IMR-90 (cell line): ENCODE results near the gene GALNT6. TPM values are rescaled to one million over a fixed set of nuclear protein-coding genes. Genes with fewer than 3 reads are reported as not detected.

Experiments
- ATAC-seq: fragments of 200-7000 bp; cut with Tn5 transposase; 2 replicates; pipeline ENCODE4 v1.9.1; 2020; ENCODE audit warnings: low read depth, mild to moderate bottlenecking, moderate library complexity
- BruUV-seq: library from RNA; stranded (reverse); fragments of 400-500 nt; replicated peaks from 2 replicates; lab custom pipeline; 2021; lab: Mats Ljungman, UMichigan
- CTCF ChIA-PET: fragments of 300-600 bp; formaldehyde crosslinking; extraction: SDS; loops from one replicate; lab custom pipeline; 2021; ENCODE audit warnings: antibody characterized with exemption; lab: Yijun Ruan, JAX
- POLR2A ChIA-PET: fragments of 300-600 bp; sonication (Branson Sonifier 250); formaldehyde crosslinking; loops from one replicate; lab custom pipeline; 2022; ENCODE audit warnings: antibody characterized with exemption; ENCODE audit not compliant: unreplicated experiment; lab: Charles Lee
- DNase-seq: peaks from one replicate; pipeline ENCODE4 v3.0.0; 2013
- H2AFZ ChIP-seq: replicated peaks from 2 replicates; pipeline ENCODE3; 2013; ENCODE audit warnings: low read length, mild to moderate bottlenecking; ENCODE audit not compliant: poor library complexity
- H2AK5ac ChIP-seq: 2 replicates; pipeline ENCODE4 v1.6.1; 2013; ENCODE audit warnings: low read depth, low read length, inconsistent platforms
- H2AK9ac ChIP-seq: replicated peaks from 2 replicates; pipeline ENCODE3; 2013; ENCODE audit warnings: mild to moderate bottlenecking, low read depth, low read length, moderate library complexity; ENCODE audit not compliant: poor library complexity
- H2BK120ac ChIP-seq: 2 replicates; pipeline ENCODE4 v1.6.1; 2013; ENCODE audit warnings: low read depth, low read length, inconsistent platforms
- H2BK15ac ChIP-seq: 3 replicates; pipeline ENCODE4 v1.6.1; 2013; ENCODE audit warnings: low read depth, low read length, inconsistent platforms
- H2BK20ac ChIP-seq: 2 replicates; pipeline ENCODE4 v1.6.1; 2013; ENCODE audit warnings: low read depth, mild to moderate bottlenecking, inconsistent platforms, low read length, moderate library complexity
- H2BK5ac ChIP-seq: 2 replicates; pipeline ENCODE4 v1.6.1; 2013; ENCODE audit warnings: mild to moderate bottlenecking, low read depth, low read length, inconsistent platforms; ENCODE audit not compliant: poor library complexity, severe bottlenecking
- H3K14ac ChIP-seq: replicated peaks from 2 replicates; pipeline ENCODE4 v1.6.1; 2013; ENCODE audit warnings: low read depth, low read length, inconsistent platforms
- H3K18ac ChIP-seq: 2 replicates; pipeline ENCODE4 v1.6.1; 2013; ENCODE audit warnings: low read depth, low read length, control low read depth
- H3K23ac ChIP-seq: 2 replicates; pipeline ENCODE4 v1.6.1; 2013; ENCODE audit warnings: low read depth, low read length, inconsistent platforms
- H3K27ac ChIP-seq: 2 replicates; pipeline ENCODE4 v1.5.1; 2013; ENCODE audit warnings: mild to moderate bottlenecking, control low read depth, low read length; ENCODE audit not compliant: insufficient read depth
- H3K27me3 ChIP-seq: 2 replicates; pipeline ENCODE4 v1.6.1; 2013; ENCODE audit warnings: low read length; ENCODE audit not compliant: control insufficient read depth, insufficient read depth
- H3K36me3 ChIP-seq: 2 replicates; pipeline ENCODE4 v1.6.1; 2013; ENCODE audit warnings: low read length, mixed read lengths; ENCODE audit not compliant: control insufficient read depth, insufficient read depth
- H3K4ac ChIP-seq: 2 replicates; pipeline ENCODE4 v1.6.1; 2013; ENCODE audit warnings: low read depth, low read length, inconsistent platforms
- H3K4me1 ChIP-seq: 2 replicates; pipeline ENCODE4 v1.6.1; 2013; ENCODE audit warnings: low read length, mixed read lengths; ENCODE audit not compliant: control insufficient read depth, insufficient read depth
- H3K4me2 ChIP-seq: 2 replicates; pipeline ENCODE4 v1.6.1; 2013; ENCODE audit warnings: low read depth, mild to moderate bottlenecking, control low read depth, low read length, moderate library complexity
- H3K4me3 ChIP-seq: 2 replicates; pipeline ENCODE4 v1.5.1; 2013; ENCODE audit warnings: low read depth, mild to moderate bottlenecking, control low read depth, low read length, moderate library complexity; ENCODE audit not compliant: insufficient read depth
- H3K56ac ChIP-seq: 2 replicates; pipeline ENCODE4 v1.6.1; 2013; ENCODE audit warnings: low read length, inconsistent platforms; ENCODE audit not compliant: insufficient read depth; ENCODE audit errors: extremely low read depth
- H3K79me1 ChIP-seq, 2 experiments: 2 replicates each; pipeline ENCODE4 v1.6.1; 2013; ENCODE audit warnings: low read length in 2 of 2, inconsistent platforms in 1 of 2, low read depth in 1 of 2
- H3K9ac ChIP-seq: 2 replicates; pipeline ENCODE4 v1.6.1; 2013; ENCODE audit warnings: low read depth, low read length, control low read depth
- H3K9me1 ChIP-seq: 2 replicates; pipeline ENCODE4 v1.6.1; 2013; ENCODE audit warnings: low read length, inconsistent platforms; ENCODE audit not compliant: insufficient read depth
- H3K9me3 ChIP-seq: 2 replicates; pipeline ENCODE4 v1.6.1; 2013; ENCODE audit warnings: low read length; ENCODE audit not compliant: control insufficient read depth, insufficient read depth
- H4K20me1 ChIP-seq: 2 replicates; pipeline ENCODE4 v1.6.1; 2013; ENCODE audit warnings: low read length, inconsistent platforms; ENCODE audit not compliant: insufficient read depth
- H4K5ac ChIP-seq: 2 replicates; pipeline ENCODE4 v1.6.1; 2013; ENCODE audit warnings: mild to moderate bottlenecking, low read depth, low read length, control low read depth
- H4K8ac ChIP-seq, 2 experiments: 2 replicates each; pipeline ENCODE4 v1.6.1; 2013; ENCODE audit warnings: low read depth in 2 of 2, low read length in 2 of 2, control low read depth in 1 of 2, inconsistent platforms in 1 of 2
- H4K91ac ChIP-seq: 2 replicates; pipeline ENCODE4 v1.6.1; 2013; ENCODE audit warnings: low read depth, low read length, inconsistent platforms; ENCODE audit not compliant: insufficient read depth
- BHLHE40 ChIP-seq: fragments of 150-350 bp; IDR thresholded peaks from 2 replicates; pipeline ENCODE4 v1.6.1; 2016; ENCODE audit warnings: mild to moderate bottlenecking, low read depth, low read length
- CHD1 ChIP-seq: IDR thresholded peaks from 2 replicates; pipeline ENCODE4 v1.6.1; 2012; ENCODE audit warnings: low read depth, low read length, improper control_type of control experiment
- CTCF ChIP-seq: conservative IDR thresholded peaks from 2 replicates; pipeline ENCODE4 v1.5.1; 2012; ENCODE audit warnings: mild to moderate bottlenecking, low read depth, low read length, improper control_type of control experiment
- ELK1 ChIP-seq: fragments of 150-350 bp; IDR thresholded peaks from 2 replicates; pipeline ENCODE4 v1.6.1; 2016; ENCODE audit warnings: low read depth, mild to moderate bottlenecking, low read length, moderate library complexity, borderline replicate concordance
- FOS ChIP-seq: fragments of 150-350 bp; IDR thresholded peaks from 2 replicates; pipeline ENCODE4 v1.6.1; 2016; ENCODE audit warnings: low read depth, low read length
- MXI1 ChIP-seq: IDR thresholded peaks from 2 replicates; pipeline ENCODE4 v1.6.1; 2012; ENCODE audit warnings: low read depth, mild to moderate bottlenecking, low read length, moderate library complexity, borderline replicate concordance
- NFE2L2 ChIP-seq: fragments of 150-350 bp; IDR thresholded peaks from 2 replicates; pipeline ENCODE4 v1.6.1; 2016; ENCODE audit warnings: low read depth, mild to moderate bottlenecking, low read length
- POLR2A ChIP-seq: IDR thresholded peaks from 2 replicates; pipeline ENCODE4 v1.6.1; 2012; ENCODE audit warnings: mild to moderate bottlenecking, low read depth, low read length
- RAD21 ChIP-seq: IDR thresholded peaks from 2 replicates; pipeline ENCODE4 v1.6.1; 2012; ENCODE audit warnings: low read length, improper control_type of control experiment
- RCOR1 ChIP-seq: IDR thresholded peaks from 2 replicates; pipeline ENCODE4 v1.6.1; 2012; ENCODE audit warnings: mild to moderate bottlenecking, low read length, improper control_type of control experiment; ENCODE audit not compliant: insufficient replicate concordance
- RFX5 ChIP-seq: IDR thresholded peaks from 2 replicates; pipeline ENCODE4 v1.8.0; 2012; ENCODE audit warnings: low read depth, mild to moderate bottlenecking, low read length, moderate library complexity
- SMC3 ChIP-seq: fragments of 150-350 bp; IDR thresholded peaks from 2 replicates; pipeline ENCODE4 v1.6.1; 2016; ENCODE audit warnings: low read depth, mild to moderate bottlenecking, antibody characterized with exemption, low read length, moderate library complexity
- USF2 ChIP-seq: fragments of 150-350 bp; IDR thresholded peaks from 2 replicates; pipeline ENCODE4 v1.6.1; 2017; ENCODE audit warnings: mild to moderate bottlenecking, antibody characterized with exemption, low read length, low read depth
- WGBS, 2 experiments: methylation state at CpG; one replicate each; pipeline versions ENCODE4 v1.1.5 to v1.1.7; 2013; ENCODE audit warnings: missing lambda C conversion rate in 2 of 2; ENCODE audit not compliant: insufficient read length in 1 of 2; ENCODE audit errors: extremely low coverage in 2 of 2; 5-methylcytosine and 5-hydroxymethylcytosine counted together
- dilution Hi-C: fragments of 300-500 bp; cut with HindIII; formaldehyde crosslinking; loops from one replicate; pipeline ENCODE4 v1.14.3; 2018; ENCODE audit warnings: low sequenced_read_pairs; ENCODE audit not compliant: unreplicated experiment
- in situ Hi-C: fragments of 300-500 bp; cut with MboI; formaldehyde crosslinking; loops from 3 replicates; pipeline ENCODE4 v1.14.3; 2019; ENCODE audit warnings: low sequenced_read_pairs, inconsistent platforms, mixed read lengths
- intact Hi-C: fragments of 100-400 bp; cut with micrococcal nuclease; formaldehyde crosslinking; loops from 2 replicates; pipeline ENCODE4 v1.10.0; 2022
- polyA plus RNA-seq, 3 experiments: library from polyadenylated mRNA; depleted of rRNA; stranded (reverse); fragments of >200 nt; gene quantifications; 2 replicates each; pipeline ENCODE4 v1.2.3, GENCODE V29; 2012; ENCODE audit warnings: low replicate concordance in 1 of 3
- total RNA-seq: library from RNA; depleted of rRNA; stranded (reverse); fragments of >200 nt; gene quantifications from 2 replicates; pipeline ENCODE4 v1.2.3, GENCODE V29; 2012

The GALNT6 gene
- total and polyA plus RNA-seq, 2 of the 4 experiments (the other 2 are of a cell fraction): 17.1 to 23.7 TPM

- dilution Hi-C loops: no loop called here
- Histone ChIP-seq H2BK20ac (no peak within 1 kb of the TSS), H3K4me3 (peak within 1 kb of the TSS; percentile 77), H3K9ac (no peak within 1 kb of the TSS), H2AK5ac (no peak within 1 kb of the TSS; the same call in 1 of the 2 replicates), H3K4me2 (peak within 1 kb of the TSS; percentile 56), H2BK120ac (no peak within 1 kb of the TSS), H4K91ac (no peak within 1 kb of the TSS), H3K4ac (no peak within 1 kb of the TSS; the same call in 1 of the 2 replicates), H4K20me1 (no peaks in the 10 kb centered on the region), H3K14ac (no peak within 1 kb of the TSS; the same call in 1 of the 2 replicates), H3K18ac (no peak within 1 kb of the TSS), H3K79me1 (peaks cover 11 to 12% of the 10 kb centered on the region in 2 experiments; a peak in 2 of 4 replicates), H3K36me3 (no peaks in the 10 kb centered on the region), H3K9me3 (no peaks in the 10 kb centered on the region), H4K5ac (no peak within 1 kb of the TSS), H3K27ac (no peak within 1 kb of the TSS), H3K23ac (no peak within 1 kb of the TSS), H2BK5ac (no peak within 1 kb of the TSS), H3K9me1 (no peaks in the 10 kb centered on the region), H2BK15ac (no peak within 1 kb of the TSS), H3K56ac (no peak within 1 kb of the TSS), H3K27me3 (no peaks in the 10 kb centered on the region), H2AK9ac (peak within 1 kb of the TSS; percentile 21), H2AFZ (peak within 1 kb of the TSS; percentile 100), H4K8ac (peak within 1 kb of the TSS in 1 of 2 experiments; percentile 45; a peak in 1 of 4 replicates), H3K4me1 (no peaks in the 10 kb centered on the region)
- peak; percentile 85 for DNase-seq
- CTCF ChIA-PET: interaction anchor here (0.9 to 1.0 kb wide), 3 partner anchors 13 to 319 kb away, joined by 3 to 7 read pairs (median 4); no protein-coding TSS in a partner anchor
- WGBS, 2 experiments: 0% methylated on average over 43 of the region's 73 CpGs; no CpG with 5 or more reads in 1 of the 2 experiments
- in situ Hi-C loops: loop anchor here (5.0 to 10.0 kb wide), 4 partner anchors 102 to 447 kb away; no protein-coding TSS in a partner anchor
- intact Hi-C loops: loop anchor here (1.0 to 10.0 kb wide), 4 partner anchors 107 to 390 kb away; partner anchors contain the start of gene SCN8A
- POLR2A ChIA-PET: no interaction called here
- ATAC-seq: peak; percentile 99
- BruUV-seq: no TSS peak
- TF ChIP-seq USF2: no peak; the same call in 1 of the 2 replicates
- peak; percentile 25; the same call in 1 of the 2 replicates for TF ChIP-seq MXI1
- no peak for TF ChIP-seq ELK1
- TF ChIP-seq RCOR1: no peak
- TF ChIP-seq POLR2A: no peak
- peak; percentile 90 for TF ChIP-seq SMC3
- peak; percentile 77 for TF ChIP-seq RAD21
- TF ChIP-seq CHD1: no peak
- no peak for TF ChIP-seq BHLHE40
- peak; percentile 86 for TF ChIP-seq CTCF
- no peak for TF ChIP-seq RFX5
- TF ChIP-seq FOS: no peak
- no peak for TF ChIP-seq NFE2L2
Measured at GRCh38 chr12:51424662-51425539, 33.7 kb upstream of the GALNT6 start, which contains the start of gene SLC4A8. Gene SLC4A8 (plus strand): TSS chr12:51424831. CDS start chr12:51424988, 157 bp downstream.
